IMR-90 (cell line): ENCODE measurements around the gene PTGR2. TPM values are rescaled to one million over a fixed set of nuclear protein-coding genes. Genes with fewer than 3 reads are reported as not detected.

Source experiments
- ATAC-seq: fragments of 200-7000 bp; cut with Tn5 transposase; 2 replicates; pipeline ENCODE4 v1.9.1; 2020; ENCODE audit warnings: low read depth, mild to moderate bottlenecking, moderate library complexity
- BruUV-seq: library from RNA; stranded (reverse); fragments of 400-500 nt; replicated peaks from 2 replicates; lab custom pipeline; 2021; lab: Mats Ljungman, UMichigan
- CTCF ChIA-PET: fragments of 300-600 bp; formaldehyde crosslinking; extraction: SDS; loops from one replicate; lab custom pipeline; 2021; ENCODE audit warnings: antibody characterized with exemption; lab: Yijun Ruan, JAX
- POLR2A ChIA-PET: fragments of 300-600 bp; sonication (Branson Sonifier 250); formaldehyde crosslinking; loops from one replicate; lab custom pipeline; 2022; ENCODE audit warnings: antibody characterized with exemption; ENCODE audit not compliant: unreplicated experiment; lab: Charles Lee
- DNase-seq: peaks from one replicate; pipeline ENCODE4 v3.0.0; 2013
- H2AFZ ChIP-seq: replicated peaks from 2 replicates; pipeline ENCODE3; 2013; ENCODE audit warnings: low read length, mild to moderate bottlenecking; ENCODE audit not compliant: poor library complexity
- H2AK5ac ChIP-seq: 2 replicates; pipeline ENCODE4 v1.6.1; 2013; ENCODE audit warnings: low read depth, low read length, inconsistent platforms
- H2AK9ac ChIP-seq: replicated peaks from 2 replicates; pipeline ENCODE3; 2013; ENCODE audit warnings: mild to moderate bottlenecking, low read depth, low read length, moderate library complexity; ENCODE audit not compliant: poor library complexity
- H2BK120ac ChIP-seq: 2 replicates; pipeline ENCODE4 v1.6.1; 2013; ENCODE audit warnings: low read depth, low read length, inconsistent platforms
- H2BK15ac ChIP-seq: 3 replicates; pipeline ENCODE4 v1.6.1; 2013; ENCODE audit warnings: low read depth, low read length, inconsistent platforms
- H2BK20ac ChIP-seq: 2 replicates; pipeline ENCODE4 v1.6.1; 2013; ENCODE audit warnings: low read depth, mild to moderate bottlenecking, inconsistent platforms, low read length, moderate library complexity
- H2BK5ac ChIP-seq: 2 replicates; pipeline ENCODE4 v1.6.1; 2013; ENCODE audit warnings: mild to moderate bottlenecking, low read depth, low read length, inconsistent platforms; ENCODE audit not compliant: poor library complexity, severe bottlenecking
- H3K14ac ChIP-seq: replicated peaks from 2 replicates; pipeline ENCODE4 v1.6.1; 2013; ENCODE audit warnings: low read depth, low read length, inconsistent platforms
- H3K18ac ChIP-seq: 2 replicates; pipeline ENCODE4 v1.6.1; 2013; ENCODE audit warnings: low read depth, low read length, control low read depth
- H3K23ac ChIP-seq: 2 replicates; pipeline ENCODE4 v1.6.1; 2013; ENCODE audit warnings: low read depth, low read length, inconsistent platforms
- H3K27ac ChIP-seq: 2 replicates; pipeline ENCODE4 v1.5.1; 2013; ENCODE audit warnings: mild to moderate bottlenecking, control low read depth, low read length; ENCODE audit not compliant: insufficient read depth
- H3K27me3 ChIP-seq: 2 replicates; pipeline ENCODE4 v1.6.1; 2013; ENCODE audit warnings: low read length; ENCODE audit not compliant: control insufficient read depth, insufficient read depth
- H3K36me3 ChIP-seq: 2 replicates; pipeline ENCODE4 v1.6.1; 2013; ENCODE audit warnings: low read length, mixed read lengths; ENCODE audit not compliant: control insufficient read depth, insufficient read depth
- H3K4ac ChIP-seq: 2 replicates; pipeline ENCODE4 v1.6.1; 2013; ENCODE audit warnings: low read depth, low read length, inconsistent platforms
- H3K4me1 ChIP-seq: 2 replicates; pipeline ENCODE4 v1.6.1; 2013; ENCODE audit warnings: low read length, mixed read lengths; ENCODE audit not compliant: control insufficient read depth, insufficient read depth
- H3K4me2 ChIP-seq: 2 replicates; pipeline ENCODE4 v1.6.1; 2013; ENCODE audit warnings: low read depth, mild to moderate bottlenecking, control low read depth, low read length, moderate library complexity
- H3K4me3 ChIP-seq: 2 replicates; pipeline ENCODE4 v1.5.1; 2013; ENCODE audit warnings: low read depth, mild to moderate bottlenecking, control low read depth, low read length, moderate library complexity; ENCODE audit not compliant: insufficient read depth
- H3K56ac ChIP-seq: 2 replicates; pipeline ENCODE4 v1.6.1; 2013; ENCODE audit warnings: low read length, inconsistent platforms; ENCODE audit not compliant: insufficient read depth; ENCODE audit errors: extremely low read depth
- H3K79me1 ChIP-seq, 2 experiments: 2 replicates each; pipeline ENCODE4 v1.6.1; 2013; ENCODE audit warnings: low read length in 2 of 2, inconsistent platforms in 1 of 2, low read depth in 1 of 2
- H3K9ac ChIP-seq: 2 replicates; pipeline ENCODE4 v1.6.1; 2013; ENCODE audit warnings: low read depth, low read length, control low read depth
- H3K9me1 ChIP-seq: 2 replicates; pipeline ENCODE4 v1.6.1; 2013; ENCODE audit warnings: low read length, inconsistent platforms; ENCODE audit not compliant: insufficient read depth
- H3K9me3 ChIP-seq: 2 replicates; pipeline ENCODE4 v1.6.1; 2013; ENCODE audit warnings: low read length; ENCODE audit not compliant: control insufficient read depth, insufficient read depth
- H4K20me1 ChIP-seq: 2 replicates; pipeline ENCODE4 v1.6.1; 2013; ENCODE audit warnings: low read length, inconsistent platforms; ENCODE audit not compliant: insufficient read depth
- H4K5ac ChIP-seq: 2 replicates; pipeline ENCODE4 v1.6.1; 2013; ENCODE audit warnings: mild to moderate bottlenecking, low read depth, low read length, control low read depth
- H4K8ac ChIP-seq, 2 experiments: 2 replicates each; pipeline ENCODE4 v1.6.1; 2013; ENCODE audit warnings: low read depth in 2 of 2, low read length in 2 of 2, control low read depth in 1 of 2, inconsistent platforms in 1 of 2
- H4K91ac ChIP-seq: 2 replicates; pipeline ENCODE4 v1.6.1; 2013; ENCODE audit warnings: low read depth, low read length, inconsistent platforms; ENCODE audit not compliant: insufficient read depth
- BHLHE40 ChIP-seq: fragments of 150-350 bp; IDR thresholded peaks from 2 replicates; pipeline ENCODE4 v1.6.1; 2016; ENCODE audit warnings: mild to moderate bottlenecking, low read depth, low read length
- CEBPB ChIP-seq: IDR thresholded peaks from 2 replicates; pipeline ENCODE4 v1.6.1; 2012; ENCODE audit warnings: low read depth, low read length, improper control_type of control experiment
- CHD1 ChIP-seq: IDR thresholded peaks from 2 replicates; pipeline ENCODE4 v1.6.1; 2012; ENCODE audit warnings: low read depth, low read length, improper control_type of control experiment
- CTCF ChIP-seq: conservative IDR thresholded peaks from 2 replicates; pipeline ENCODE4 v1.5.1; 2012; ENCODE audit warnings: mild to moderate bottlenecking, low read depth, low read length, improper control_type of control experiment
- ELK1 ChIP-seq: fragments of 150-350 bp; IDR thresholded peaks from 2 replicates; pipeline ENCODE4 v1.6.1; 2016; ENCODE audit warnings: low read depth, mild to moderate bottlenecking, low read length, moderate library complexity, borderline replicate concordance
- FOS ChIP-seq: fragments of 150-350 bp; IDR thresholded peaks from 2 replicates; pipeline ENCODE4 v1.6.1; 2016; ENCODE audit warnings: low read depth, low read length
- MAFK ChIP-seq: IDR thresholded peaks from 2 replicates; pipeline ENCODE4 v1.6.1; 2012; ENCODE audit warnings: low read depth, low read length, improper control_type of control experiment
- MAZ ChIP-seq: IDR thresholded peaks from 2 replicates; pipeline ENCODE4 v1.6.1; 2012; ENCODE audit warnings: low read depth, mild to moderate bottlenecking, low read length, improper control_type of control experiment, moderate library complexity, borderline replicate concordance
- NFE2L2 ChIP-seq: fragments of 150-350 bp; IDR thresholded peaks from 2 replicates; pipeline ENCODE4 v1.6.1; 2016; ENCODE audit warnings: low read depth, mild to moderate bottlenecking, low read length
- POLR2A ChIP-seq: IDR thresholded peaks from 2 replicates; pipeline ENCODE4 v1.6.1; 2012; ENCODE audit warnings: mild to moderate bottlenecking, low read depth, low read length
- RAD21 ChIP-seq: IDR thresholded peaks from 2 replicates; pipeline ENCODE4 v1.6.1; 2012; ENCODE audit warnings: low read length, improper control_type of control experiment
- RCOR1 ChIP-seq: IDR thresholded peaks from 2 replicates; pipeline ENCODE4 v1.6.1; 2012; ENCODE audit warnings: mild to moderate bottlenecking, low read length, improper control_type of control experiment; ENCODE audit not compliant: insufficient replicate concordance
- RFX5 ChIP-seq: IDR thresholded peaks from 2 replicates; pipeline ENCODE4 v1.8.0; 2012; ENCODE audit warnings: low read depth, mild to moderate bottlenecking, low read length, moderate library complexity
- SMC3 ChIP-seq: fragments of 150-350 bp; IDR thresholded peaks from 2 replicates; pipeline ENCODE4 v1.6.1; 2016; ENCODE audit warnings: low read depth, mild to moderate bottlenecking, antibody characterized with exemption, low read length, moderate library complexity
- WGBS, 2 experiments: methylation state at CpG; one replicate each; pipeline versions ENCODE4 v1.1.5 to v1.1.7; 2013; ENCODE audit warnings: missing lambda C conversion rate in 2 of 2; ENCODE audit not compliant: insufficient read length in 1 of 2; ENCODE audit errors: extremely low coverage in 2 of 2; 5-methylcytosine and 5-hydroxymethylcytosine counted together
- dilution Hi-C: fragments of 300-500 bp; cut with HindIII; formaldehyde crosslinking; loops from one replicate; pipeline ENCODE4 v1.14.3; 2018; ENCODE audit warnings: low sequenced_read_pairs; ENCODE audit not compliant: unreplicated experiment
- in situ Hi-C: fragments of 300-500 bp; cut with MboI; formaldehyde crosslinking; loops from 3 replicates; pipeline ENCODE4 v1.14.3; 2019; ENCODE audit warnings: low sequenced_read_pairs, inconsistent platforms, mixed read lengths
- intact Hi-C: fragments of 100-400 bp; cut with micrococcal nuclease; formaldehyde crosslinking; loops from 2 replicates; pipeline ENCODE4 v1.10.0; 2022
- polyA plus RNA-seq, 3 experiments: library from polyadenylated mRNA; depleted of rRNA; stranded (reverse); fragments of >200 nt; gene quantifications; 2 replicates each; pipeline ENCODE4 v1.2.3, GENCODE V29; 2012; ENCODE audit warnings: low replicate concordance in 1 of 3
- total RNA-seq: library from RNA; depleted of rRNA; stranded (reverse); fragments of >200 nt; gene quantifications from 2 replicates; pipeline ENCODE4 v1.2.3, GENCODE V29; 2012

The PTGR2 gene
- total and polyA plus RNA-seq, 2 of the 4 experiments (the other 2 are of a cell fraction), result 1.3 to 3.2 TPM

- Histone ChIP-seq H3K56ac (no peak overlapping the region), H2BK15ac (no peak overlapping the region), H3K27ac (no peak overlapping the region), H4K20me1 (peaks cover 9% of the 10 kb centered on the region), H2AFZ (no peak overlapping the region), H3K4ac (no peak overlapping the region), H3K18ac (no peak overlapping the region), H4K8ac (no peak overlapping the region), H3K9me1 (peaks cover 6% of the 10 kb centered on the region; the same call in 1 of the 2 replicates), H3K4me1 (no peaks in the 10 kb centered on the region), H3K9me3 (no peaks in the 10 kb centered on the region), H2BK20ac (no peak overlapping the region), H3K36me3 (peaks cover 32% of the 10 kb centered on the region), H3K79me1 (peaks cover 39 to 52% of the 10 kb centered on the region in 2 experiments), H3K4me2 (no peak overlapping the region), H3K9ac (no peak overlapping the region), H2AK5ac (no peak overlapping the region), H4K91ac (no peak overlapping the region), H2BK120ac (no peak overlapping the region), H2BK5ac (no peak overlapping the region), H3K27me3 (no peaks in the 10 kb centered on the region), H2AK9ac (no peak overlapping the region), H3K14ac (no peak overlapping the region), H3K4me3 (no peak overlapping the region), H3K23ac (no peak overlapping the region), H4K5ac (no peak overlapping the region)
- intact Hi-C loops, result no loop called here
- DNase-seq (no peak), ATAC-seq (no peak)
- ChIA-PET POLR2A (no interaction called here), CTCF (no interaction called here)
- BruUV-seq, result no TSS peak
- TF ChIP-seq RFX5 (no peak), SMC3 (no peak), RAD21 (no peak), POLR2A (no peak), CHD1 (no peak), FOS (no peak), MAFK (no peak), RCOR1 (no peak), MAZ (no peak), CTCF (no peak), NFE2L2 (no peak), BHLHE40 (no peak), ELK1 (no peak), CEBPB (no peak)
- dilution Hi-C loops, result no loop called here
- 82% methylated on average over 2 of the region's 6 CpGs; no CpG with 5 or more reads in 1 of the 2 experiments for WGBS, 2 experiments
- in situ Hi-C loops, result no loop called here
Measured at GRCh38 chr14:73916324-73916723, 64.7 kb downstream of the PTGR2 start.
